Melanocyte of skin (primary cell): ENCODE data around the gene GOPC. TPM values are rescaled to one million over a fixed set of nuclear protein-coding genes. Genes with fewer than 3 reads are reported as not detected.

ENCODE experiments used
- total RNA-seq, 2 donors: library from RNA; depleted of rRNA; stranded (reverse); fragments of >200 nt; gene quantifications; 2 replicates each; pipeline ENCODE4 v1.2.3, GENCODE V29; 2012

GOPC gene
- 10 to 100 TPM; 14.8 to 22.0 TPM for total RNA-seq

GRCh38 chr6:117602151-117602898, at the start of gene GOPC:
Gene GOPC, minus strand, starts transcription at chr6:117602511. Its CDS starts 223 bp downstream, at chr6:117602288.

Other genes starting within 250 kb of the GOPC start
- gene ROS1, start 176.6 kb downstream of the GOPC start, total RNA-seq: not detected
- 1 to 10 TPM; 8.3 to 9.0 TPM for gene DCBLD1, start 119.8 kb downstream of the GOPC start, total RNA-seq
- 10 to 100 TPM; 12.7 to 16.0 TPM for gene NUS1, start 73.0 kb upstream of the GOPC start, total RNA-seq